Common myeloid progenitor, CD34-positive (primary cell): ENCODE results near the gene CDK5.
A peak's percentile ranks its signal among the peaks of the same experiment; 100 is the strongest.
"Not testable (repeated sequence)": the region's sequence is repeated elsewhere in the genome, so short reads cannot be mapped to it uniquely, and the experiment has no call there.

Experiments
- CTCF ChIA-PET: fragments of 350-600 bp; sonication (Branson Sonifier 250); formaldehyde crosslinking; loops from one replicate; lab custom pipeline; 2021; ENCODE audit warnings: antibody characterized with exemption; lab: Charles Lee
- POLR2A ChIA-PET: fragments of 350-600 bp; sonication (Branson Sonifier 250); formaldehyde crosslinking; loops from one replicate; lab custom pipeline; 2021; ENCODE audit warnings: antibody characterized with exemption; lab: Charles Lee
- DNase-seq, 3 donors: peaks; one replicate each; pipeline versions ENCODE4 v3.0.0 to v3.0.0-alpha.2; 2013
- H3K27ac ChIP-seq, 2 experiments: 1 replicate in 1 of 2; 2 replicates in 1 of 2; pipeline ENCODE4 v1.7.0; 2013; ENCODE audit warnings: inconsistent platforms in 2 of 2, low read length in 2 of 2, mild to moderate bottlenecking in 2 of 2, low read depth in 1 of 2, moderate library complexity in 1 of 2; ENCODE audit not compliant: severe bottlenecking in 2 of 2, insufficient read depth in 1 of 2, poor library complexity in 1 of 2
- H3K27me3 ChIP-seq, 5 experiments: replicated peaks in 2 of 5; 1 replicate in 3 of 5; 2 replicates in 2 of 5; pipeline versions ENCODE4 v1.6.1 to v1.7.0; 2013; ENCODE audit warnings: low read length in 4 of 5, mild to moderate bottlenecking in 2 of 5, moderate library complexity in 2 of 5, inconsistent platforms in 1 of 5; ENCODE audit not compliant: insufficient read depth in 5 of 5, control insufficient read depth in 4 of 5
- H3K36me3 ChIP-seq, 4 experiments: 1 replicate in 2 of 4; 2 replicates in 2 of 4; pipeline versions ENCODE4 v1.6.1 to v1.7.0; 2013; ENCODE audit warnings: low read length in 3 of 4, control low read depth in 1 of 4, mild to moderate bottlenecking in 1 of 4; ENCODE audit not compliant: control insufficient read depth in 4 of 4, insufficient read depth in 4 of 4
- H3K4me1 ChIP-seq, 4 experiments: 1 replicate in 3 of 4; 2 replicates in 1 of 4; pipeline versions ENCODE4 v1.6.1 to v1.7.1; 2013; ENCODE audit warnings: low read length in 3 of 4, mild to moderate bottlenecking in 3 of 4, control low read depth in 1 of 4, inconsistent platforms in 1 of 4, moderate library complexity in 1 of 4; ENCODE audit not compliant: control insufficient read depth in 4 of 4, insufficient read depth in 4 of 4; ENCODE audit errors: control extremely low read depth in 1 of 4
- H3K4me3 ChIP-seq, 7 experiments: 1 replicate in 4 of 7; 2 replicates in 3 of 7; pipeline versions ENCODE4 v1.5.1 to v1.7.0; 2013; ENCODE audit warnings: mild to moderate bottlenecking in 7 of 7, low read length in 6 of 7, moderate library complexity in 6 of 7, inconsistent platforms in 2 of 7, low read depth in 2 of 7, control low read depth in 1 of 7; ENCODE audit not compliant: insufficient read depth in 4 of 7, control insufficient read depth in 1 of 7; ENCODE audit errors: extremely low read depth in 1 of 7
- H3K9me3 ChIP-seq, 5 experiments: 1 replicate in 4 of 5; 2 replicates in 1 of 5; pipeline versions ENCODE4 v1.6.1 to v1.7.1; 2013; ENCODE audit warnings: low read length in 4 of 5, mild to moderate bottlenecking in 2 of 5, inconsistent platforms in 1 of 5, low read depth in 1 of 5, moderate library complexity in 1 of 5; ENCODE audit not compliant: control insufficient read depth in 4 of 5, insufficient read depth in 2 of 5; ENCODE audit errors: control extremely low read depth in 1 of 5
- WGBS: methylation state at CpG from one replicate; pipeline ENCODE4 v1.1.5; 2013; ENCODE audit not compliant: insufficient coverage; 5-methylcytosine and 5-hydroxymethylcytosine counted together

Gene CDK5

DNA sequence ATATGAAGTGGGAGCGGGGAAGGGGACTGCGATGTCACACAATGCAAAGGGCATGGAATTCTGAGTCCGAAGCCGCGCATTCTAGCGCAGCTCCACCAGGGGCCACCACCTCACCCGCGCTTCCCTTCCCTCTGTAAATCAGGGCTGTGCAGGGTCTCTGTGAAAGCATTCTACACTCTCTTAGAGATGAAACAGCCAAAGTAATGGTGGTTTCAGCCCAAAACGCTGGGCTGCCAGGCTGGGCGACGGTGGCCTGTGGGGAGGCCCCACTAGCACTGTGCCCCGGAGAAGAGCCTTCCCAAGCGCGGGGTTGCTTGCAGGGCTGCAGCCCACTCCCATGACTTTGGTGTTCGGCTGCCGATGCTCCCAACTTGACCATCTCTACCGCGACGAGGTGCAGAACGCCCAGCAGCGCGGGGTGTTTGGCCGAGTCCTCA is 44.8 kb downstream of the CDK5 start:
- POLR2A ChIA-PET: no interaction called here

GRCh38 chr7:151012031-151012692 is 45.5 kb downstream of the CDK5 start:
- Histone ChIP-seq H3K27ac (no peak overlapping the region), H3K27me3 (peaks cover 0 to 44% (median 4%) of the 10 kb centered on the region in 5 experiments), H3K4me1 (peaks cover 0 to 47% (median 39%) of the 10 kb centered on the region in 4 experiments), H3K9me3 (no peaks in the 10 kb centered on the region), H3K4me3 (no peak overlapping the region), H3K36me3 (no peaks in the 10 kb centered on the region)
- 77% methylated on average over 5 of the region's 6 CpGs for WGBS
- ChIA-PET CTCF (interaction anchor here (0.8 to 10.5 kb wide), 11 partner anchors 11 to 163 kb away, joined by 3 to 101 read pairs (median 4); partner anchors contain the start of genes ATG9B and NOS3), POLR2A (interaction anchor here (0.7 kb wide), 1 partner anchor 1786 kb away, joined by 5 read pairs; no protein-coding TSS in a partner anchor)
- DNase-seq: no peak

More for the DNA sequence above, 44.8 kb downstream of the CDK5 start:
- Histone ChIP-seq H3K36me3 (no peaks in the 10 kb centered on the region), H3K27ac (no peak overlapping the region), H3K4me3 (peak overlapping the region in 2 of 7 experiments; percentile 50 to 52), H3K9me3 (no peaks in the 10 kb centered on the region), H3K4me1 (peaks cover 0 to 48% (median 39%) of the 10 kb centered on the region in 4 experiments), H3K27me3 (peaks cover 0 to 36% (median 4%) of the 10 kb centered on the region in 5 experiments)
- DNase-seq: peak in 2 of 3 donors; percentile 62 to 64
- CTCF ChIA-PET: interaction anchor here (0.7 to 10.5 kb wide), 13 partner anchors 11 to 122 kb away, joined by 3 to 101 read pairs (median 4); partner anchors contain the start of genes ABCB8, ATG9B and NOS3
- WGBS: 25% methylated on average over 22 of the region's 23 CpGs

GRCh38 chr7:151011616-151012015 is 46.1 kb downstream of the CDK5 start:
- H3K4me3 ChIP-seq, H3K9me3 ChIP-seq, DNase-seq, H3K27ac ChIP-seq, H3K36me3 ChIP-seq: not testable (repeated sequence)
- Histone ChIP-seq H3K4me1 (peaks cover 0 to 47% (median 39%) of the 10 kb centered on the region in 4 experiments), H3K27me3 (peaks cover 0 to 42% (median 4%) of the 10 kb centered on the region in 5 experiments)
- 90% methylated on average over 11 of the region's 12 CpGs for WGBS
- ChIA-PET CTCF (interaction anchor here (0.9 to 10.5 kb wide), 9 partner anchors 12 to 163 kb away, joined by 3 to 101 read pairs (median 7); partner anchors contain the start of genes ABCB8, ATG9B and NOS3), POLR2A (interaction anchor here (0.5 to 0.7 kb wide), 2 partner anchors 26 to 1785 kb away, joined by 3 to 5 read pairs; no protein-coding TSS in a partner anchor)

GRCh38 chr7:151011097-151011409 is 46.6 kb downstream of the CDK5 start:
- H3K27me3 ChIP-seq: peaks cover 0 to 42% (median 4%) of the 10 kb centered on the region in 5 experiments
- peak overlapping the region in 1 of 2 experiments; percentile 34 for H3K27ac ChIP-seq
- peaks cover 0 to 47% (median 39%) of the 10 kb centered on the region in 4 experiments for H3K4me1 ChIP-seq
- H3K4me3 ChIP-seq: no peak overlapping the region
- 71% methylated on average over 1 of the region's 1 CpG for WGBS
- no peak for DNase-seq
- ChIA-PET CTCF (interaction anchor here (0.9 to 10.5 kb wide), 11 partner anchors 7 to 164 kb away, joined by 3 to 101 read pairs (median 17); partner anchors contain the start of genes ABCB8, ATG9B, NOS3 and TMUB1), POLR2A (interaction anchor here (1.3 kb wide), 1 partner anchor 17 kb away, joined by 3 read pairs; no protein-coding TSS in a partner anchor)
- no peaks in the 10 kb centered on the region for H3K36me3 ChIP-seq
- H3K9me3 ChIP-seq: no peaks in the 10 kb centered on the region

- H3K27ac ChIP-seq: peak overlapping the region in 1 of 2 experiments; percentile 34
- 26% methylated on average over 15 of the region's 18 CpGs for WGBS
- H3K4me3 ChIP-seq: no peak overlapping the region
- no peaks in the 10 kb centered on the region for H3K36me3 ChIP-seq
- H3K27me3 ChIP-seq: peaks cover 0 to 42% (median 4%) of the 10 kb centered on the region in 5 experiments
- no peaks in the 10 kb centered on the region for H3K9me3 ChIP-seq
- peak in 2 of 3 donors; percentile 43 to 46 for DNase-seq
- POLR2A ChIA-PET: interaction anchor here (0.8 to 1.3 kb wide), 3 partner anchors 16 to 93 kb away, joined by 3 to 4 read pairs (median 3); no protein-coding TSS in a partner anchor
- peaks cover 0 to 47% (median 39%) of the 10 kb centered on the region in 4 experiments for H3K4me1 ChIP-seq
- CTCF ChIA-PET: interaction anchor here (0.9 to 10.5 kb wide), 12 partner anchors 8 to 561 kb away, joined by 3 to 101 read pairs (median 20); partner anchors contain the start of genes ABCB8, ATG9B, NOS3 and TMUB1
These were observed 47.2 kb downstream of the CDK5 start for GRCh38 chr7:151010307-151011096.

GRCh38 chr7:151010037-151010306 is 47.7 kb downstream of the CDK5 start:
- H3K27me3 ChIP-seq: peaks cover 0 to 42% (median 4%) of the 10 kb centered on the region in 5 experiments
- H3K9me3 ChIP-seq: no peaks in the 10 kb centered on the region
- H3K27ac ChIP-seq: peak overlapping the region in 1 of 2 experiments; percentile 34
- POLR2A ChIA-PET: interaction anchor here (0.8 to 1.3 kb wide), 3 partner anchors 16 to 93 kb away, joined by 3 to 4 read pairs (median 3); no protein-coding TSS in a partner anchor
- DNase-seq: no peak
- no peaks in the 10 kb centered on the region for H3K36me3 ChIP-seq
- 40% methylated on average over 4 of the region's 7 CpGs for WGBS
- H3K4me3 ChIP-seq: no peak overlapping the region
- CTCF ChIA-PET: interaction anchor here (1.2 to 10.5 kb wide), 10 partner anchors 9 to 561 kb away, joined by 3 to 101 read pairs (median 24); partner anchors contain the start of genes ABCB8, ATG9B and NOS3
- H3K4me1 ChIP-seq: peaks cover 0 to 47% (median 39%) of the 10 kb centered on the region in 4 experiments
